Mesendoderm (in vitro differentiated cells): ENCODE measurements around the gene ACCSL.

Experiments
- DNase-seq: peaks from one replicate; pipeline ENCODE4 v3.0.0; 2013
- H2AK5ac ChIP-seq: 2 replicates; pipeline ENCODE4 v1.6.1; 2013; ENCODE audit warnings: low read length, inconsistent platforms
- H2BK120ac ChIP-seq: 2 replicates; pipeline ENCODE4 v1.6.1; 2013; ENCODE audit warnings: low read depth, mild to moderate bottlenecking, low read length, moderate library complexity, mixed read lengths
- H2BK15ac ChIP-seq: replicated peaks from 2 replicates; pipeline ENCODE4 v1.6.1; 2013; ENCODE audit warnings: low read depth, mild to moderate bottlenecking, moderate library complexity
- H2BK5ac ChIP-seq: 2 replicates; pipeline ENCODE4 v1.6.1; 2013; ENCODE audit warnings: low read length, inconsistent platforms
- H3K18ac ChIP-seq: 2 replicates; pipeline ENCODE4 v1.6.1; 2013; ENCODE audit warnings: mild to moderate bottlenecking, low read length, mixed read lengths
- H3K23ac ChIP-seq: one replicate; pipeline ENCODE4 v1.6.1; 2013; ENCODE audit warnings: low read length
- H3K27ac ChIP-seq: 2 replicates; pipeline ENCODE4 v1.5.1; 2013; ENCODE audit warnings: low read depth, mild to moderate bottlenecking, inconsistent platforms, low read length, moderate library complexity
- H3K27me3 ChIP-seq: 2 replicates; pipeline ENCODE4 v1.6.1; 2013; ENCODE audit warnings: low read length, control low read depth, mild to moderate bottlenecking, inconsistent platforms; ENCODE audit not compliant: insufficient read depth, poor library complexity
- H3K36me3 ChIP-seq: 2 replicates; pipeline ENCODE4 v1.6.1; 2013; ENCODE audit warnings: low read length, inconsistent platforms; ENCODE audit not compliant: control insufficient read depth, insufficient read depth
- H3K4ac ChIP-seq: one replicate; pipeline ENCODE4 v1.6.1; 2013; ENCODE audit warnings: low read depth, mild to moderate bottlenecking, low read length, moderate library complexity
- H3K4me1 ChIP-seq: 2 replicates; pipeline ENCODE4 v1.6.1; 2013; ENCODE audit warnings: low read depth, low read length, inconsistent platforms; ENCODE audit not compliant: control insufficient read depth
- H3K4me2 ChIP-seq: 2 replicates; pipeline ENCODE4 v1.6.1; 2013; ENCODE audit warnings: low read length
- H3K4me3 ChIP-seq: 2 replicates; pipeline ENCODE4 v1.5.1; 2013; ENCODE audit warnings: mild to moderate bottlenecking, low read length
- H3K56ac ChIP-seq: one replicate; pipeline ENCODE4 v1.6.1; 2013; ENCODE audit warnings: low read length
- H3K79me1 ChIP-seq: 2 replicates; pipeline ENCODE4 v1.6.1; 2013; ENCODE audit warnings: low read length, inconsistent platforms
- H3K79me2 ChIP-seq: 2 replicates; pipeline ENCODE4 v1.6.1; 2013; ENCODE audit warnings: mild to moderate bottlenecking, low read length; ENCODE audit not compliant: control insufficient read depth, insufficient read depth
- H3K9ac ChIP-seq: 2 replicates; pipeline ENCODE4 v1.6.1; 2013; ENCODE audit warnings: low read length, inconsistent platforms
- H4K5ac ChIP-seq: one replicate; pipeline ENCODE4 v1.6.1; 2013; ENCODE audit warnings: low read length
- H4K8ac ChIP-seq: one replicate; pipeline ENCODE4 v1.6.1; 2013; ENCODE audit warnings: low read depth, mild to moderate bottlenecking, control low read depth, low read length, moderate library complexity
- WGBS: extraction: QIAGEN DNeasy Blood & Tissue Kit; methylation state at CpG from one replicate; pipeline ENCODE4 v1.1.7; 2013; ENCODE audit warnings: low lambda C conversion rate, missing lambda C conversion rate; ENCODE audit not compliant: insufficient coverage; ENCODE audit errors: extremely low coverage; 5-methylcytosine and 5-hydroxymethylcytosine counted together

ACCSL gene

GRCh38 chr11:44108260-44108659 is 60.5 kb downstream of the ACCSL start:
- no peaks in the 10 kb centered on the region for H3K36me3 ChIP-seq

More at GRCh38 chr11:44108260-44108659, 60.5 kb downstream of the ACCSL start:
- H2AK5ac ChIP-seq = no peak overlapping the region
- no peaks in the 10 kb centered on the region for H3K27me3 ChIP-seq
- H3K4me1 ChIP-seq = no peaks in the 10 kb centered on the region
- H3K9ac ChIP-seq = no peak overlapping the region
- H4K8ac ChIP-seq = no peak overlapping the region
- H3K4me2 ChIP-seq = no peak overlapping the region
- no peak overlapping the region for H3K56ac ChIP-seq
- H3K23ac ChIP-seq = no peak overlapping the region
- H3K4me3 ChIP-seq = no peak overlapping the region
- no peak overlapping the region for H2BK120ac ChIP-seq
- no CpG with 5 or more reads among the region's 6 CpGs for WGBS
- H4K5ac ChIP-seq = no peak overlapping the region
- H3K27ac ChIP-seq = no peak overlapping the region
- H2BK5ac ChIP-seq = no peak overlapping the region
- H3K18ac ChIP-seq = no peak overlapping the region
- no peaks in the 10 kb centered on the region for H3K79me2 ChIP-seq
- no peak for DNase-seq
- H3K79me1 ChIP-seq = no peaks in the 10 kb centered on the region
- H3K4ac ChIP-seq = no peak overlapping the region
- no peak overlapping the region for H2BK15ac ChIP-seq
